CD4-positive, alpha-beta T cell (primary cell): ENCODE results near the gene PTPRCAP. TPM values are rescaled to one million over a fixed set of nuclear protein-coding genes. Genes with fewer than 3 reads are reported as not detected.

ENCODE experiments used
- ATAC-seq: fragments of 200-7000 bp; cut with Tn5 transposase; one replicate; pipeline ENCODE4 v1.10.0; 2022; ENCODE audit warnings: mild to moderate bottlenecking; ENCODE audit not compliant: poor library complexity
- CTCF ChIA-PET: fragments of 350-600 bp; sonication (Branson Sonifier 250); formaldehyde crosslinking; loops from one replicate; lab custom pipeline; 2021; ENCODE audit warnings: antibody characterized with exemption, inconsistent platforms; lab: Charles Lee
- POLR2A ChIA-PET: fragments of 350-600 bp; sonication (Branson Sonifier 250); formaldehyde crosslinking; loops from one replicate; lab custom pipeline; 2021; ENCODE audit warnings: antibody characterized with exemption, inconsistent platforms; lab: Charles Lee
- DNase-seq, 14 experiments: peaks; one replicate each; pipeline ENCODE4 v3.0.0-alpha.2; 2013 to 2020; ENCODE audit warnings: mixed read lengths in 2 of 14
- H3K27ac ChIP-seq, 2 donors: one replicate each; pipeline versions ENCODE4 v1.5.1 to v1.7.0; 2013; ENCODE audit warnings: low read length in 2 of 2, low read depth in 1 of 2, mild to moderate bottlenecking in 1 of 2
- H3K27me3 ChIP-seq, 2 experiments: 1 replicate in 1 of 2; 2 replicates in 1 of 2; pipeline versions ENCODE4 v1.6.1 to v1.7.0; 2013; ENCODE audit warnings: low read length in 2 of 2, control low read depth in 1 of 2, mild to moderate bottlenecking in 1 of 2, moderate library complexity in 1 of 2; ENCODE audit not compliant: insufficient read depth in 2 of 2, control insufficient read depth in 1 of 2
- H3K36me3 ChIP-seq: one replicate; pipeline ENCODE4 v1.6.1; 2013; ENCODE audit warnings: low read length, control low read depth; ENCODE audit not compliant: insufficient read depth
- H3K4me1 ChIP-seq: one replicate; pipeline ENCODE4 v1.6.1; 2013; ENCODE audit warnings: low read length, control low read depth; ENCODE audit not compliant: insufficient read depth
- H3K4me3 ChIP-seq: one replicate; pipeline ENCODE4 v1.5.1; 2013; ENCODE audit warnings: mild to moderate bottlenecking, low read length, moderate library complexity
- H3K9me3 ChIP-seq, 2 experiments: 1 replicate in 1 of 2; 2 replicates in 1 of 2; pipeline versions ENCODE4 v1.6.1 to v1.7.0; 2013; ENCODE audit warnings: low read length in 2 of 2, mild to moderate bottlenecking in 2 of 2, control low read depth in 1 of 2, moderate library complexity in 1 of 2; ENCODE audit not compliant: control insufficient read depth in 1 of 2, insufficient read depth in 1 of 2
- H3K27ac Mint-ChIP-seq: one replicate; pipeline ENCODE4 v1.8.0; 2020; ENCODE audit warnings: mixed read lengths
- H3K27me3 Mint-ChIP-seq: one replicate; pipeline ENCODE4 v1.8.0; 2021; ENCODE audit warnings: mixed read lengths
- H3K36me3 Mint-ChIP-seq: one replicate; pipeline ENCODE4 v1.8.0; 2021; ENCODE audit warnings: low read depth, mixed read lengths
- H3K4me1 Mint-ChIP-seq: one replicate; pipeline ENCODE4 v1.8.0; 2021; ENCODE audit warnings: low read depth, mixed read lengths
- H3K4me3 Mint-ChIP-seq: one replicate; pipeline ENCODE4 v1.8.0; 2020; ENCODE audit warnings: mild to moderate bottlenecking, mixed read lengths
- H3K9me3 Mint-ChIP-seq: one replicate; pipeline ENCODE4 v1.8.0; 2020; ENCODE audit warnings: mixed read lengths
- CTCF ChIP-seq: fragments of 200-600 bp; IDR thresholded peaks from one replicate; pipeline ENCODE4 v1.8.0; 2022; ENCODE audit warnings: antibody characterized with exemption, mild to moderate bottlenecking
- intact Hi-C, 2 experiments: fragments of 100-400 bp; cut with DNase I in 1 of 2; cut with micrococcal nuclease in 1 of 2; formaldehyde crosslinking; loops; one replicate each; pipeline versions ENCODE4 v1.15.1 to v1.9.0; 2023 to 2025; cut with DNase I, micrococcal nuclease
- total RNA-seq, 174 experiments: library from RNA in 2 of 174; stranded (reverse) in 2 of 174; gene quantifications; one replicate each; pipeline ENCODE4 v1.2.3 and lab custom pipeline; 2021 to 2026

PTPRCAP gene
- total RNA-seq, 2 experiments from 2014 or later, result 129 to 134 TPM

GRCh38 chr11:67484847-67485311, 47.4 kb upstream of the PTPRCAP start:
- peak overlapping the region; percentile 80 for H3K4me3 ChIP-seq
- CTCF ChIA-PET, result interaction anchor here (0.9 to 1.4 kb wide), 2 partner anchors 16 to 21 kb away, joined by 3 read pairs; partner anchors contain the start of genes PITPNM1 and TMEM134
- peak overlapping the region; percentile 90 for H3K27ac ChIP-seq
- peaks cover 30% of the 10 kb centered on the region for H3K36me3 ChIP-seq
- intact Hi-C loops, result loop anchor here in 1 of 2 experiments (1.0 to 10.0 kb wide), 4 partner anchors 16 to 200 kb away; partner anchors contain the start of genes ANKRD13D, CARNS1, PTPRCAP and TMEM134
- H3K9me3 Mint-ChIP-seq, result no peaks in the 10 kb centered on the region
- H3K27me3 Mint-ChIP-seq, result no peaks in the 10 kb centered on the region
- peaks cover 58% of the 10 kb centered on the region for H3K36me3 Mint-ChIP-seq
- TF ChIP-seq CTCF, result no peak
- H3K9me3 ChIP-seq, result no peaks in the 10 kb centered on the region
- peak; percentile 4 for ATAC-seq
- H3K4me1 ChIP-seq, result peaks cover 78% of the 10 kb centered on the region
- peak overlapping the region; percentile 95 for H3K27ac Mint-ChIP-seq
- H3K4me1 Mint-ChIP-seq, result peaks cover 70% of the 10 kb centered on the region
- no peaks in the 10 kb centered on the region for H3K27me3 ChIP-seq
- POLR2A ChIA-PET, result interaction anchor here (0.6 to 5.5 kb wide), 16 partner anchors 11 to 133 kb away, joined by 3 to 110 read pairs (median 10); partner anchors contain the start of genes CDK2AP2, PITPNM1, PPP1CA and PTPRCAP
- peak overlapping the region; percentile 91 for H3K4me3 Mint-ChIP-seq
- DNase-seq, result peak in 11 of 14 experiments; percentile 32 to 82 (median 56)

GRCh38 chr11:67483831-67484665, 46.6 kb upstream of the PTPRCAP start:
- H3K4me1 ChIP-seq, result peaks cover 72% of the 10 kb centered on the region
- peak overlapping the region; percentile 91 for H3K4me3 Mint-ChIP-seq
- CTCF ChIA-PET, result interaction anchor here (0.9 to 1.9 kb wide), 4 partner anchors 15 to 95 kb away, joined by 3 to 8 read pairs (median 3); partner anchors contain the start of genes PITPNM1, PPP1CA and TMEM134

More at GRCh38 chr11:67483831-67484665, 46.6 kb upstream of the PTPRCAP start:
- no peaks in the 10 kb centered on the region for H3K9me3 ChIP-seq
- H3K36me3 ChIP-seq, result peaks cover 22% of the 10 kb centered on the region
- TF ChIP-seq CTCF, result no peak
- H3K27me3 ChIP-seq, result no peaks in the 10 kb centered on the region
- no peaks in the 10 kb centered on the region for H3K9me3 Mint-ChIP-seq
- peaks cover 64% of the 10 kb centered on the region for H3K4me1 Mint-ChIP-seq
- H3K4me3 ChIP-seq, result peak overlapping the region; percentile 80
- H3K27me3 Mint-ChIP-seq, result no peaks in the 10 kb centered on the region
- peaks cover 52% of the 10 kb centered on the region for H3K36me3 Mint-ChIP-seq
- peak overlapping the region; percentile 95 for H3K27ac Mint-ChIP-seq
- POLR2A ChIA-PET, result interaction anchor here (0.6 to 5.5 kb wide), 26 partner anchors 9 to 213 kb away, joined by 3 to 110 read pairs (median 7); partner anchors contain the start of genes PITPNM1, POLD4, PPP1CA and PTPRCAP
- peak overlapping the region; percentile 90 for H3K27ac ChIP-seq
- ATAC-seq (peak; percentile 52), DNase-seq (peak in 8 of 14 experiments; percentile 34 to 90 (median 57))
- intact Hi-C loops, result loop anchor here (1.0 to 10.0 kb wide), 6 partner anchors 15 to 199 kb away; partner anchors contain the start of genes ANKRD13D (in 1 of the 2), CARNS1 (in 1 of the 2), PTPRCAP (in 1 of the 2) and TMEM134 (in 1 of the 2)
